ENCODE results near the gene CPAMD8. TPM values are rescaled to one million over a fixed set of nuclear protein-coding genes. Genes with fewer than 3 reads are reported as not detected.

CPAMD8 gene
- total RNA-seq, 1 donor from 2014 or later = 42.9 TPM

GRCh38 chr19:16949496-16950023, 77.0 kb downstream of the CPAMD8 start:
- Mint-ChIP-seq H3K27ac (no peak overlapping the region), H3K4me3 (no peak overlapping the region), H3K4me1 (ENCODE audit: unreplicated experiment) (no peaks in the 10 kb centered on the region), H3K36me3 (peaks cover 20% of the 10 kb centered on the region), H3K27me3 (no peaks in the 10 kb centered on the region), H3K9me3 (no peaks in the 10 kb centered on the region)
- no peak for TF ChIP-seq CTCF (conservative IDR thresholded peaks at IDR 0.05)
- peak; percentile 48 for DNase-seq (ENCODE audit: extremely low spot score, unreplicated experiment)

GRCh38 chr19:16946951-16947940, 79.4 kb downstream of the CPAMD8 start:
- Mint-ChIP-seq H3K27ac (no peak overlapping the region), H3K4me1 (ENCODE audit: unreplicated experiment) (no peaks in the 10 kb centered on the region), H3K36me3 (peaks cover 10% of the 10 kb centered on the region), H3K27me3 (no peaks in the 10 kb centered on the region), H3K4me3 (no peak overlapping the region), H3K9me3 (no peaks in the 10 kb centered on the region)
- no peak for TF ChIP-seq CTCF (conservative IDR thresholded peaks at IDR 0.05)
- peak; percentile 58 for DNase-seq (ENCODE audit: extremely low spot score, unreplicated experiment)

GRCh38 chr19:16945762-16946465, 80.7 kb downstream of the CPAMD8 start:
- Mint-ChIP-seq H3K9me3 (no peaks in the 10 kb centered on the region), H3K36me3 (peaks cover 14% of the 10 kb centered on the region), H3K4me3 (no peak overlapping the region), H3K27me3 (no peaks in the 10 kb centered on the region), H3K27ac (no peak overlapping the region), H3K4me1 (ENCODE audit: unreplicated experiment) (no peaks in the 10 kb centered on the region)
- TF ChIP-seq CTCF (conservative IDR thresholded peaks at IDR 0.05) = no peak
- DNase-seq (ENCODE audit: extremely low spot score, unreplicated experiment) = peak; percentile 2

GRCh38 chr19:16945364-16945714, 81.3 kb downstream of the CPAMD8 start:
- H3K36me3 Mint-ChIP-seq = peaks cover 14% of the 10 kb centered on the region
- no peak overlapping the region for H3K27ac Mint-ChIP-seq
- no peaks in the 10 kb centered on the region for H3K4me1 Mint-ChIP-seq (ENCODE audit: unreplicated experiment)
- H3K9me3 Mint-ChIP-seq = no peaks in the 10 kb centered on the region
- no peak for TF ChIP-seq CTCF (conservative IDR thresholded peaks at IDR 0.05)
- no peak overlapping the region for H3K4me3 Mint-ChIP-seq
- peak; percentile 49 for DNase-seq (ENCODE audit: extremely low spot score, unreplicated experiment)
- no peaks in the 10 kb centered on the region for H3K27me3 Mint-ChIP-seq

- no peak for TF ChIP-seq CTCF (conservative IDR thresholded peaks at IDR 0.05)
- peak; percentile 32 for DNase-seq (ENCODE audit: extremely low spot score, unreplicated experiment)
- no peak overlapping the region for H3K4me3 Mint-ChIP-seq
- H3K27ac Mint-ChIP-seq = no peak overlapping the region
- no peaks in the 10 kb centered on the region for H3K9me3 Mint-ChIP-seq
- H3K27me3 Mint-ChIP-seq = no peaks in the 10 kb centered on the region
- H3K4me1 Mint-ChIP-seq (ENCODE audit: unreplicated experiment) = no peaks in the 10 kb centered on the region
- H3K36me3 Mint-ChIP-seq = peaks cover 14% of the 10 kb centered on the region
Observed at GRCh38 chr19:16944626-16945363, 81.8 kb downstream of the CPAMD8 start.

Measured in type B pancreatic cell (in vitro differentiated cells).